Mesothelial cell of epicardium (in vitro differentiated cells): ENCODE results near the gene SUCLG2. TPM values are rescaled to one million over a fixed set of nuclear protein-coding genes. Genes with fewer than 3 reads are reported as not detected.

Experiments used
- DNase-seq, 2 experiments: peaks; one replicate each; pipeline ENCODE4 v3.0.0; 2021; ENCODE audit warnings: low spot score in 2 of 2; ENCODE audit not compliant: unreplicated experiment in 2 of 2
- H3K27ac Mint-ChIP-seq: 2 replicates; pipeline ENCODE4 v1.8.0; 2021; ENCODE audit warnings: mixed read lengths
- H3K27me3 Mint-ChIP-seq: 2 replicates; pipeline ENCODE4 v1.8.0; 2021; ENCODE audit warnings: low read depth, mixed read lengths
- H3K36me3 Mint-ChIP-seq: 2 replicates; pipeline ENCODE4 v1.8.0; 2021; ENCODE audit warnings: mixed read lengths
- H3K4me1 Mint-ChIP-seq: 2 replicates; pipeline ENCODE4 v1.8.0; 2021; ENCODE audit warnings: mixed read lengths
- H3K4me3 Mint-ChIP-seq: 2 replicates; pipeline ENCODE4 v1.8.0; 2021; ENCODE audit warnings: mild to moderate bottlenecking, moderate library complexity, mixed read lengths
- H3K9me3 Mint-ChIP-seq: 2 replicates; pipeline ENCODE4 v1.8.0; 2021; ENCODE audit warnings: mixed read lengths
- CTCF ChIP-seq: fragments of 200-600 bp; sonication (generic); IDR thresholded peaks from one replicate; pipeline ENCODE4 v1.5.0; 2021; ENCODE audit warnings: antibody characterized with exemption; ENCODE audit not compliant: unreplicated experiment
- total RNA-seq: library from RNA; stranded (reverse); gene quantifications from 3 replicates; pipeline ENCODE4 v1.2.1, GENCODE V29; 2021

SUCLG2 gene
- total RNA-seq, 1 donor from 2014 or later, result 35.0 TPM

- H3K4me3 Mint-ChIP-seq, result no peak overlapping the region
- no peaks in the 10 kb centered on the region for H3K27me3 Mint-ChIP-seq
- H3K27ac Mint-ChIP-seq, result no peak overlapping the region
Observed at GRCh38 chr3:67459796-67460195, 194.6 kb downstream of the SUCLG2 start.

GRCh38 chr3:67458896-67459530, 195.4 kb downstream of the SUCLG2 start:
- H3K4me1 Mint-ChIP-seq, result peaks cover 10% of the 10 kb centered on the region
- no peak for TF ChIP-seq CTCF
- no peak overlapping the region for H3K27ac Mint-ChIP-seq

More at GRCh38 chr3:67459796-67460195, 194.6 kb downstream of the SUCLG2 start:
- peaks cover 10% of the 10 kb centered on the region for H3K4me1 Mint-ChIP-seq
- H3K9me3 Mint-ChIP-seq, result no peaks in the 10 kb centered on the region
- H3K36me3 Mint-ChIP-seq, result no peaks in the 10 kb centered on the region
- TF ChIP-seq CTCF, result no peak
- DNase-seq, result no peak

GRCh38 chr3:67458408-67458807, 196.0 kb downstream of the SUCLG2 start:
- H3K4me1 Mint-ChIP-seq, result peaks cover 10% of the 10 kb centered on the region
- DNase-seq, result no peak
- no peaks in the 10 kb centered on the region for H3K27me3 Mint-ChIP-seq
- no peaks in the 10 kb centered on the region for H3K9me3 Mint-ChIP-seq
- H3K27ac Mint-ChIP-seq, result no peak overlapping the region
- TF ChIP-seq CTCF, result no peak
- no peak overlapping the region for H3K4me3 Mint-ChIP-seq
- H3K36me3 Mint-ChIP-seq, result no peaks in the 10 kb centered on the region

More at GRCh38 chr3:67458896-67459530, 195.4 kb downstream of the SUCLG2 start:
- DNase-seq, result no peak
- no peak overlapping the region for H3K4me3 Mint-ChIP-seq
- H3K36me3 Mint-ChIP-seq, result no peaks in the 10 kb centered on the region
- H3K9me3 Mint-ChIP-seq, result no peaks in the 10 kb centered on the region
- no peaks in the 10 kb centered on the region for H3K27me3 Mint-ChIP-seq

GRCh38 chr3:67453628-67454027, 200.8 kb downstream of the SUCLG2 start:
- no peak overlapping the region for H3K4me3 Mint-ChIP-seq
- no peak for DNase-seq

GRCh38 chr3:67450153-67450552, 204.3 kb downstream of the SUCLG2 start:
- Mint-ChIP-seq H3K4me1 (no peaks in the 10 kb centered on the region), H3K27ac (no peak overlapping the region), H3K27me3 (no peaks in the 10 kb centered on the region), H3K36me3 (no peaks in the 10 kb centered on the region), H3K9me3 (no peaks in the 10 kb centered on the region), H3K4me3 (no peak overlapping the region)
- DNase-seq, result no peak
- no peak for TF ChIP-seq CTCF

More at GRCh38 chr3:67453628-67454027, 200.8 kb downstream of the SUCLG2 start:
- H3K36me3 Mint-ChIP-seq, result no peaks in the 10 kb centered on the region
- no peak for TF ChIP-seq CTCF
- H3K27ac Mint-ChIP-seq, result no peak overlapping the region
- no peaks in the 10 kb centered on the region for H3K27me3 Mint-ChIP-seq
- no peaks in the 10 kb centered on the region for H3K9me3 Mint-ChIP-seq
- no peaks in the 10 kb centered on the region for H3K4me1 Mint-ChIP-seq
